Gastrocnemius medialis (tissue), 4 donors: Measurements from ENCODE around the gene TOR4A.

Source experiments
- POLR2A ChIP-seq, 2 donors: fragments of 450-650 bp; IDR thresholded peaks; one replicate each; pipeline ENCODE4 v1.6.1; 2017; ENCODE audit warnings: antibody characterized with exemption in 2 of 2, mild to moderate bottlenecking in 2 of 2, moderate library complexity in 2 of 2
- TF ChIP-seq, protein P1 (sequence below), 5 experiments: fragments of 450-650 bp in 3 of 5; fragments of 200-600 bp in 2 of 5; sonication (generic) in 2 of 5; IDR thresholded peaks in 4 of 5; conservative IDR thresholded peaks in 1 of 5; 1 replicate in 4 of 5; 2 replicates in 1 of 5; pipeline ENCODE4 v1.5.1; 2016 to 2019; ENCODE audit warnings: antibody characterized with exemption in 5 of 5, mild to moderate bottlenecking in 3 of 5, moderate library complexity in 3 of 5

DNA sequence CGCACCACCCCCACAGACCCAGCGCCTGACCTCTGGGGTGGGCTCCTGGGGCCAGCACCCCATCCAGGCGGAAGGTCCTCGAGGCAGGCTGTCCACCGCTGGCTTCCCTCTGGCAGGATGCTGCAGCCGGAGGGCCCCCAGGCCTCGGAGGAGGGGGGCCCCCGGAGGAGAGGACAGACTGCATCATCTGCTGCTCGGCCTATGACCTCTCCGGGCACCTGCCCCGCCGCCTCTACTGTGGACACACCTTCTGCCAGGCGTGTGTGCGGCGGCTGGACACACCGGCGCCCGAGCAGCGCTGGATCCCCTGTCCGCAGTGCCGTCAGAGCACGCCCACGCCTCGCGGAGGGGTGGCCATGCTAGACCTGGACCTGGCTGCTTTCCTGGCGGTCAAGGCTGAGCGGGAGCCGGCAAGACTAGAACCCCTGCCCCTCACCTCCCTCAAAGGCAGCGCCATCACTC lies 49.0 kb upstream of the TOR4A start:
- TF ChIP-seq POLR2A (IDR thresholded peaks at IDR 0.05), result no peak
- TF ChIP-seq, protein P1, sequence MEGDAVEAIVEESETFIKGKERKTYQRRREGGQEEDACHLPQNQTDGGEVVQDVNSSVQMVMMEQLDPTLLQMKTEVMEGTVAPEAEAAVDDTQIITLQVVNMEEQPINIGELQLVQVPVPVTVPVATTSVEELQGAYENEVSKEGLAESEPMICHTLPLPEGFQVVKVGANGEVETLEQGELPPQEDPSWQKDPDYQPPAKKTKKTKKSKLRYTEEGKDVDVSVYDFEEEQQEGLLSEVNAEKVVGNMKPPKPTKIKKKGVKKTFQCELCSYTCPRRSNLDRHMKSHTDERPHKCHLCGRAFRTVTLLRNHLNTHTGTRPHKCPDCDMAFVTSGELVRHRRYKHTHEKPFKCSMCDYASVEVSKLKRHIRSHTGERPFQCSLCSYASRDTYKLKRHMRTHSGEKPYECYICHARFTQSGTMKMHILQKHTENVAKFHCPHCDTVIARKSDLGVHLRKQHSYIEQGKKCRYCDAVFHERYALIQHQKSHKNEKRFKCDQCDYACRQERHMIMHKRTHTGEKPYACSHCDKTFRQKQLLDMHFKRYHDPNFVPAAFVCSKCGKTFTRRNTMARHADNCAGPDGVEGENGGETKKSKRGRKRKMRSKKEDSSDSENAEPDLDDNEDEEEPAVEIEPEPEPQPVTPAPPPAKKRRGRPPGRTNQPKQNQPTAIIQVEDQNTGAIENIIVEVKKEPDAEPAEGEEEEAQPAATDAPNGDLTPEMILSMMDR (IDR thresholded peaks at IDR 0.05 in 4 of 5, conservative IDR thresholded peaks at IDR 0.05 in 1 of 5), result no peak
